BE2C (cell line): Measurements from ENCODE around the gene CD9.
A peak's percentile ranks its signal among the peaks of the same experiment; 100 is the strongest.

Experiments
- DNase-seq: peaks from one replicate; pipeline ENCODE4 v3.0.0-alpha.2; 2020
- H3K27me3 ChIP-seq: fragments of 250-450 bp; sonication (Bioruptor Pico); 2 replicates; pipeline ENCODE4 v1.5.1; 2020; ENCODE audit warnings: mild to moderate bottlenecking
- H3K36me3 ChIP-seq: fragments of 250-450 bp; sonication (Bioruptor Pico); 2 replicates; pipeline ENCODE4 v1.5.1; 2020; ENCODE audit warnings: mild to moderate bottlenecking
- H3K4me1 ChIP-seq: fragments of 250-450 bp; sonication (Bioruptor Pico); 2 replicates; pipeline ENCODE4 v1.5.1; 2020
- H3K4me3 ChIP-seq: 2 replicates; pipeline ENCODE4 v1.5.1; 2011; ENCODE audit warnings: low read depth, low read length
- H3K9me3 ChIP-seq: fragments of 250-450 bp; sonication (Bioruptor Pico); 2 replicates; pipeline ENCODE4 v1.5.1; 2020
- TF ChIP-seq, protein P1 (sequence below): IDR thresholded peaks from 2 replicates; pipeline ENCODE4 v1.5.1; 2012; ENCODE audit warnings: mild to moderate bottlenecking, low read depth, low read length

The CD9 gene

DNA sequence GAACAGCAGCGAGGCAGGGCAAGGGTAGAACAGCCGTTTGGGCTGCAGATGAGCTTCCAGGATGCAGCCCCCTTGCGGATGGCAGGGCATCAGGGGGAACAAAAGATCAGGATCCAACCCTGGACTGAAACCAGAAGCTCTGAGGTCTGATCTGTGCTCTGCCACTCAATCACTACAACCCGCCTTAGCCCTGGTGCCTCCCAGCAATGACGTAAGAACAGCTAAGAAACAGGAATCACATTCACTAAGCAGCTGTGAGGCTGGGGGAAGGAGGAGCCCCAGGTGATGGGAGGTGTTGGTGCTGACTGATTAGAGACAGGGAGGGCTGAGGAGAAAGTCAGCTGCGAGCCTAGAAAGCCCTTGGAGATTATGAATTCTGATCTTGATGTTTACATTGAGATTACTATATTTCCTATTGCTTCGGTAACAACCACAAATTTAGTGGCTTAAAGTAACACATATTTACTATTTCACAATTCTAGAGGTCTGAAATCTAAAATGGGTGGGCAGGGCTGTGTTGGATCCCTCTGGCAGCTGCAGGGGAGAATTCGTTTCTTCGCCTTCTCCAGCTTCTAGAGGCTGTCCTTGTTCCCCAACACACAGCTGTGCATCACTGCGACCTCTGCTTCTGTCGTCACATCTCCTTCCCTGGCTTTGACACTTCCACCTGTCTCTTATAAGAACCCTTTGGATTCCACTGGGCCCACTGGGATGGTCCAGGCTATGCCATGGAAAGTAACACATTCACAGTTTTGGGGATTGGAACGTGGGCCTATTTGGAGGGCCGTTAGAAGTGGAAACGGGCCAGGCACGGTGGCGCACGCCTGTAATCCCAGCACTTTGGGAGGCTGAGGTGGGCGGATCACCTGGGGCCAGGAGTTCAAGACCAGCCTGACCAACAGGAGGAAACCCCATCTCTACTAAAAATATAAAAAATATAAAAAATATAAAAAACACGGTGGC is 6.1 kb upstream of the CD9 start:
- Histone ChIP-seq H3K36me3 (no peaks in the 10 kb centered on the region), H3K9me3 (no peaks in the 10 kb centered on the region; the same call in 1 of the 2 replicates), H3K27me3 (no peaks in the 10 kb centered on the region), H3K4me3 (no peak overlapping the region), H3K4me1 (peaks cover 14% of the 10 kb centered on the region)
- TF ChIP-seq, protein P1, sequence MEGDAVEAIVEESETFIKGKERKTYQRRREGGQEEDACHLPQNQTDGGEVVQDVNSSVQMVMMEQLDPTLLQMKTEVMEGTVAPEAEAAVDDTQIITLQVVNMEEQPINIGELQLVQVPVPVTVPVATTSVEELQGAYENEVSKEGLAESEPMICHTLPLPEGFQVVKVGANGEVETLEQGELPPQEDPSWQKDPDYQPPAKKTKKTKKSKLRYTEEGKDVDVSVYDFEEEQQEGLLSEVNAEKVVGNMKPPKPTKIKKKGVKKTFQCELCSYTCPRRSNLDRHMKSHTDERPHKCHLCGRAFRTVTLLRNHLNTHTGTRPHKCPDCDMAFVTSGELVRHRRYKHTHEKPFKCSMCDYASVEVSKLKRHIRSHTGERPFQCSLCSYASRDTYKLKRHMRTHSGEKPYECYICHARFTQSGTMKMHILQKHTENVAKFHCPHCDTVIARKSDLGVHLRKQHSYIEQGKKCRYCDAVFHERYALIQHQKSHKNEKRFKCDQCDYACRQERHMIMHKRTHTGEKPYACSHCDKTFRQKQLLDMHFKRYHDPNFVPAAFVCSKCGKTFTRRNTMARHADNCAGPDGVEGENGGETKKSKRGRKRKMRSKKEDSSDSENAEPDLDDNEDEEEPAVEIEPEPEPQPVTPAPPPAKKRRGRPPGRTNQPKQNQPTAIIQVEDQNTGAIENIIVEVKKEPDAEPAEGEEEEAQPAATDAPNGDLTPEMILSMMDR = peak; percentile 21; the same call in 1 of the 2 replicates
- DNase-seq = peak; percentile 34

- TF ChIP-seq, protein P1 = peak; percentile 95
- H3K4me3 ChIP-seq = no peak overlapping the region
- peak; percentile 89 for DNase-seq
- no peaks in the 10 kb centered on the region for H3K9me3 ChIP-seq
- H3K4me1 ChIP-seq = peaks cover 17% of the 10 kb centered on the region
- H3K27me3 ChIP-seq = no peaks in the 10 kb centered on the region
- H3K36me3 ChIP-seq = no peaks in the 10 kb centered on the region; the same call in 1 of the 2 replicates
These were observed 4.3 kb upstream of the CD9 start for GRCh38 chr12:6195665-6196535.

DNA sequence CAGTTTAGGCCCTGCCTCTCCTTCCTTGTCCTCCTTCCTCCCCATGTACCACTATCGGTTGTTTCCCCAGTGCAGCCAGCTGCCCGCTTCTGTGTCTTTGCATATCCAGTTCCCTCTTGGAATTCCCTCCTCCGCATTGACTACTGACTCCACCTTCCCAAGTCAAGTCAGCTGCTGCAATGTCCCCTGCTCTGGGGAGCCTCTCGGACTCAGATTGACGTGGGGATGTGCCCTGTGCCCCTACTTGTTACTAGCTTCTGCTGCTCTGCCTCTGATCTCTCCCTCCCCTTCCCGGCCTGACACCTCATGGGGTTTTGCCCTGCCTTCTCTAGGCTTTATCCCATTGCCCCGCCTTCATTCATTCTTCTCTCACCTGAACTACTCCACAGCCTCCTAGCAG is 2.1 kb upstream of the CD9 start:
- no peak for DNase-seq
- Histone ChIP-seq H3K4me3 (no peak overlapping the region), H3K36me3 (no peaks in the 10 kb centered on the region; the same call in 1 of the 2 replicates), H3K4me1 (peaks cover 20% of the 10 kb centered on the region), H3K27me3 (no peaks in the 10 kb centered on the region), H3K9me3 (no peaks in the 10 kb centered on the region)
- TF ChIP-seq, protein P1 = no peak

DNA sequence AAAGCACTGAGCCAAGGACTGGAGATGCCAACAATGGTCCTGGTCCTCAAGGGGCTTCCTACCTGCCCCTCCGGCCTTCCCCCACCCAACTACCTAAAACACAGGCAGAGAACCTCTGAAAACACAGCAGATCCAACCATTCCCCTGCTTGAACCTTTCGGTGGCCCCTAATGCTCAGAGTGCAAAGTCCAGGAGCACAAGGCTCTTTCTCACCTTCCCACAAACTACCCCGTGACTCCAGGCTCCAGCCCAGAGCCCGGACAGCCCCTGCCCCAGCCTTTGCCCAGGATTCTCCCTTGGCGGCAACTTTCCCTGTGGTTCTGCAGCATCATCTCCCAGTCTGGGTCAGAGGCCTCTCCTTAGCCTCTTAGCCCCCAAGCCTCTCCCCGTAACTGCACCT is 1.6 kb upstream of the CD9 start:
- Histone ChIP-seq H3K27me3 (no peaks in the 10 kb centered on the region), H3K36me3 (no peaks in the 10 kb centered on the region; the same call in 1 of the 2 replicates), H3K4me3 (no peak overlapping the region), H3K4me1 (peaks cover 15% of the 10 kb centered on the region), H3K9me3 (no peaks in the 10 kb centered on the region)
- TF ChIP-seq, protein P1 = no peak
- no peak for DNase-seq

DNA sequence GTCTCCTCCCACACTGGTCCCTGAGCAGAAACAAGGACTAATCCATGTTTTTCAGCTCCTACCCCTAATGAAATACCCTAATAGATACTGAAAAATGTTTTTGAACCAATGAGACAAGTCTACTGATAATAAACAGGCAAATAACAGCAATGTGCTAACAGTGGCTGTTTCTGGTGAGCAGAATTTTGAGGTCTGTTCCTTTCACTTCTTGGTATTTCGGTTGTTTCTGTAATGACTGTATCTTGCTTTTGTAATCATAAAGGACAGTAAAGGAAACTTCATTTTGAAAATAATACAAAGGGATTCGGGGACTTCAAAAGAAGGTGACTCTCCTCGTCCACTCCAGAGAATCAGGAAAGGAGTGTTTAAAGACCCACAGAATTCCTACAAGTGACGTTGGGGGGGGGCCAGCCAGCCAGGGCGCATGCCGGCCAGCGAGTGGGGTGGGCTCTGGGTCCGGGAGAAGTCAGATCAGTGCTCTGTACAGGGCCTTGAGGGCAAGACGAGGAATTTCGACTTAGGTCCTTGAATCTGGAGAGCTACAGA is 1.1 kb upstream of the CD9 start:
- TF ChIP-seq, protein P1 = no peak
- DNase-seq = no peak
- no peak overlapping the region for H3K4me3 ChIP-seq
- no peaks in the 10 kb centered on the region for H3K9me3 ChIP-seq
- H3K27me3 ChIP-seq = no peaks in the 10 kb centered on the region
- peaks cover 10% of the 10 kb centered on the region for H3K4me1 ChIP-seq
- no peaks in the 10 kb centered on the region; the same call in 1 of the 2 replicates for H3K36me3 ChIP-seq
